Epithelial cell of esophagus (primary cell): ENCODE data around the gene LAMTOR5.

ENCODE experiments used
- DNase-seq: peaks from one replicate; pipeline ENCODE4 v3.0.0; 2010; ENCODE audit warnings: low read depth
- H3K4me3 ChIP-seq: 2 replicates; pipeline ENCODE4 v1.5.1; 2011; ENCODE audit warnings: mild to moderate bottlenecking, low read length, control low read depth
- CTCF ChIP-seq: IDR thresholded peaks from 2 replicates; pipeline ENCODE4 v1.5.1; 2011; ENCODE audit warnings: low read depth, mild to moderate bottlenecking, low read length, control low read depth, inconsistent platforms; ENCODE audit not compliant: insufficient read depth; ENCODE audit errors: missing control alignments

The LAMTOR5 gene

DNA sequence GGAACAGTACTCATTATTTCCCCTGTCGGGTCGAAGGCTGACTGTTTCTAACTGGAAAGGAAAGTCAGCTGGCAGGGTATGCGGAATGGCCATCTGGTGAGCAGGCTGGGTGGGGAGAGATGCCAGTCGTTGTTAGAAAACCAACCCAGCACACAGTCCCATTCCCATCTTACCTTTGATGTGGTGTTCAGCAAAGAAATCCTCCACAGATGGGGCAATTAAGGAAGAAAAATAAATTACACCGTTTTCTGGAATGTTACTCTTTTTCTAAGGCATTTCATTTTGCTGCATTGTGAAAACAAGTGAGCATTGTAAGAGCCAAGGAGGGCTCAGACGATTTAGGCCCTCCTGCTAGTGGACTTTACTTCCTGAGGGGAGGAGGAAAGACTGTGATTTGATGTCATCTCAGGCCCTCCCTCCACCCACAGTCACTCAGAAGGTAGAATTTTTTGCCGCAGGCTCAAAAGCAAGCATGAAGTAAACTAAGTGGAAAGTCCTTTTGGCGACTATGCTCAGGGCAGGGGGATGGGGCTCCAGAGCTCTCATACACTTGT is 16.7 kb downstream of the LAMTOR5 start, which contains the start of gene SLC16A4:
TSS of gene SLC16A4 (minus strand) at position 335 of the 554 bp plus-strand sequence. CDS start 1,703 bp downstream, outside the sequence.
- peak; percentile 69 for DNase-seq
- no peak for TF ChIP-seq CTCF
- H3K4me3 ChIP-seq: peak within 1 kb of the TSS; percentile 7

DNA sequence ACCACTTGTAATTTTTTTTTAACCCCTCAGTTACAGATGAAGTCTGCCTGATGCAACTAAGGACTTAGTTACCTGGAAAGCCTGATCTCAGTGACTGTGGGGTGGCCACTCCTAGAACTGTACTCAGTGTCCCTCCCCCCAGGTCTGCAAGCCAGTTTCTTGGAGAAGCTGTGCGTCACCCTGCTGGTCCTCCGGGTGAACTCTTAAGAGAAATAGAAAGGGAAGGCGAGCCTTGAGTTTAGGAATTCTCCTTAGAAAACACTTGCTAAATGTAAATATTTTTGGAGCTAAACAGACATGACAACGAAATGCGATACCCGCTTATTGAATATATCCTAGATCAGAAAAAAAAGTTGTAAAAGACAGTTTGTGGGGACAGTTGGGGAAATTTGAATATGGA is 17.4 kb downstream of the LAMTOR5 start:
- no peak overlapping the region for H3K4me3 ChIP-seq
- DNase-seq: peak; percentile 84
- TF ChIP-seq CTCF: peak; percentile 16

- no peak overlapping the region for H3K4me3 ChIP-seq
- no peak for DNase-seq
- TF ChIP-seq CTCF: no peak
Observed at GRCh38 chr1:110387048-110387754, 20.3 kb downstream of the LAMTOR5 start.

- no peak overlapping the region for H3K4me3 ChIP-seq
- no peak for TF ChIP-seq CTCF
- DNase-seq: no peak
Observed at GRCh38 chr1:110385369-110385768, 22.1 kb downstream of the LAMTOR5 start.

DNA sequence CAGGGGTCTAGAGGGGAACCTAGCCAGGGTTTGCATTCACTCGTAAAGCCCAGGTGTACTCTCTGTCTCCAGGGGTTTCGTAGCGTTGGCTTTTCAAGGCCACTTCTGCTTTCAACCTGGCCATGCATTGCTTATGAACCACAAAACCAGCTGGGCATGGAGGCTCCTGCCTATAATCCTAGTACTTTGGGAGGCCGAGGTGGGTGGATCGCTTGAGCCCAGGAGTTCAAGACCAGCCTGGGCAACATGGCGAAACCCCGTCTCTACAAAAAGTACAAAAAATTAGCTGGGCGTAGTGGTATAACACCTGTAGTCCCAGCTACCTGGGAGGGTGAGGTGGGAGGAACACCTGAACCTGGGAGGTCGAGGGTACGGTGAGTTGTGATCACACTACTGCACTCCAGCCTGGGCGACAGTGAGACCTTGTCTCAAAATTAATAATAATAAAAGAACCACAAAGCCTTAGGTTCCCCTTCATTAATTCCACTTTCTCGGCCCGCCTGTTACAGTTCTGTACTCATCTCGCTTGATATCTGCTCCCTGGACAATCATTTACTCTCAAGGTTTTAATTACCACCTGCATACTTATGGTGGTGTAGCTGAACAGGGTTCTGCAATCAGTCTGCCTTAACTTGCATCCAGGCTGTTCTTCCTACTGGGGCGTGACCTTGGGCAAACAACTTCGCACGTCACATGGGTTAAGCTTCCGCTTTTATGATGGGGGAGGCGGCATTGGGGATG is 22.7 kb downstream of the LAMTOR5 start:
- DNase-seq: no peak
- H3K4me3 ChIP-seq: no peak overlapping the region
- TF ChIP-seq CTCF: no peak

DNA sequence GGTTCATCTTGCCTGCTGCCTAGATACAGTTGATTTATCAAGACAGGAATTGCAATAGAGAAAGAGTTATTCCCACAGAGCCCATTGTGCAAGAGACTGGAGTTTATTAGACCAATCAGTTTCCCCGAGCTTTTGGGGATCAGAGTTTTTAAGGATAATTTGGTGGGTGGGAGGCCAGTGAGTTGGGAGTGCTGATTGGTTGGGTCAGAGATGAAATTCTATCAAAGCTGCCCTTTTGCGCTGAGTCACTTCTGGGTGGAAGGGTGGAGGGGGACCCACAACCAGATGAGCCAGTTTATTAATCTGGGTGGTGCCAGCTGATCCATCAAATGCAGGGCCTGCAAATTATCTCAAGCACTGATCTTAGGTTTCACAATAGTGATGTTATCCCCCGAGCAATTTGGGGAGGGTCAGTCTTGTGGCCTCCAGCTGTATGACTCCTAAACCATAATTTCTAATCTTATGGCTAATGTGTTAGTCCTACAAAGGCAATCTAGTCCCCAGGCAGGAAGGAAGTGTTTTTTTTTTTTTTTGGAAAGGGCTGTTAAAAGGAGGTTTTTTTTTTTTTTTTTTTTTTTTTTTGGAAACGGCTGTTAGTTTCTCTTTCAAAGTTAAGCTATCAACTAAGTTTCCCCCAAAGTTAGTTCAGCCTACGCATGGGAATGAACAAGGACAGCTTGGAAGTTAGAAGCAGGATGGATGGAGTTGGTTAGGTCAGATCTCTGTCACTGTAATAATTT is 24.1 kb downstream of the LAMTOR5 start:
- TF ChIP-seq CTCF: no peak
- no peak overlapping the region for H3K4me3 ChIP-seq
- DNase-seq: peak; percentile 45
